Left lung (tissue), 10 donors: ENCODE data around the gene TBCD. TPM values are rescaled to one million over a fixed set of nuclear protein-coding genes. Genes with fewer than 3 reads are reported as not detected.

Experiments used
- ATAC-seq: fragments of 200-7000 bp; cut with Tn5 transposase; one replicate; pipeline ENCODE4 v1.9.1; 2020; ENCODE audit warnings: moderate library complexity
- DNase-seq, 4 donors: peaks; one replicate each; pipeline ENCODE4 v3.0.0-alpha.2; 2013 to 2020
- H3K27ac ChIP-seq, 2 donors: fragments of 200-600 bp; sonication (generic) in 1 of 2; one replicate each; pipeline versions ENCODE4 v1.5.0 to v1.8.0; 2020 to 2021
- H3K27me3 ChIP-seq, 2 donors: fragments of 200-600 bp; sonication (generic) in 1 of 2; one replicate each; pipeline versions ENCODE4 v1.5.0 to v1.8.0; 2020 to 2021
- H3K36me3 ChIP-seq, 2 donors: fragments of 200-600 bp; sonication (generic) in 1 of 2; one replicate each; pipeline versions ENCODE4 v1.5.0 to v1.8.0; 2020 to 2021
- H3K4me1 ChIP-seq, 2 donors: fragments of 200-600 bp; one replicate each; pipeline ENCODE4 v1.8.0; 2021
- H3K4me3 ChIP-seq, 2 donors: fragments of 200-600 bp; sonication (generic) in 1 of 2; one replicate each; pipeline versions ENCODE4 v1.5.0 to v1.8.0; 2020 to 2021; ENCODE audit warnings: mild to moderate bottlenecking in 1 of 2
- H3K9me3 ChIP-seq, 2 donors: fragments of 200-600 bp; sonication (generic) in 1 of 2; one replicate each; pipeline versions ENCODE4 v1.5.0 to v1.8.0; 2020 to 2021
- intact Hi-C, 2 donors: fragments of 100-400 bp; cut with DNase I; formaldehyde crosslinking; loops; one replicate each; pipeline versions ENCODE4 v1.11.2 to v1.14.2; 2022
- polyA plus RNA-seq, 6 donors: library from polyadenylated mRNA; unstranded; fragments of 120-200 nt; gene quantifications; one replicate each; pipeline ENCODE4 v1.2.1, GENCODE V29; 2013; ENCODE audit not compliant: insufficient read length in 6 of 6
- total RNA-seq, 2 donors: library from RNA; stranded (reverse); fragmentation: NEBNext Ultra II Directional; extraction: Animal tissue kit (Norgen Biotek cat#: 25700); gene quantifications; one replicate each; pipeline ENCODE4 v1.2.1, GENCODE V29; 2021
- TF ChIP-seq, protein P1 (sequence below), 2 donors: fragments of 200-600 bp; sonication (generic) in 1 of 2; IDR thresholded peaks; one replicate each; pipeline versions ENCODE4 v1.5.0 to v1.8.0; 2021; ENCODE audit warnings: antibody characterized with exemption in 2 of 2
- donor health status: DM: no; HTN: yes; CAD: no.
- donor health status: DM: no; HTN: no; CAD: no.

The TBCD gene
- total and polyA plus RNA-seq, 8 donors, result 87.2 to 133 (median 104) TPM

GRCh38 chr17:82858376-82859126, 106.7 kb downstream of the TBCD start:
- Histone ChIP-seq H3K27ac (no peak overlapping the region), H3K9me3 (no peaks in the 10 kb centered on the region), H3K4me3 (no peak overlapping the region), H3K27me3 (no peaks in the 10 kb centered on the region), H3K36me3 (peaks cover 0 to 7% of the 10 kb centered on the region in 2 donors), H3K4me1 (peaks cover 12 to 20% of the 10 kb centered on the region in 2 donors)
- intact Hi-C loops, result no loop called here
- DNase-seq (peak in 2 of 4 donors; percentile 67 to 74), ATAC-seq (peak; percentile 62)
- TF ChIP-seq, protein P1, sequence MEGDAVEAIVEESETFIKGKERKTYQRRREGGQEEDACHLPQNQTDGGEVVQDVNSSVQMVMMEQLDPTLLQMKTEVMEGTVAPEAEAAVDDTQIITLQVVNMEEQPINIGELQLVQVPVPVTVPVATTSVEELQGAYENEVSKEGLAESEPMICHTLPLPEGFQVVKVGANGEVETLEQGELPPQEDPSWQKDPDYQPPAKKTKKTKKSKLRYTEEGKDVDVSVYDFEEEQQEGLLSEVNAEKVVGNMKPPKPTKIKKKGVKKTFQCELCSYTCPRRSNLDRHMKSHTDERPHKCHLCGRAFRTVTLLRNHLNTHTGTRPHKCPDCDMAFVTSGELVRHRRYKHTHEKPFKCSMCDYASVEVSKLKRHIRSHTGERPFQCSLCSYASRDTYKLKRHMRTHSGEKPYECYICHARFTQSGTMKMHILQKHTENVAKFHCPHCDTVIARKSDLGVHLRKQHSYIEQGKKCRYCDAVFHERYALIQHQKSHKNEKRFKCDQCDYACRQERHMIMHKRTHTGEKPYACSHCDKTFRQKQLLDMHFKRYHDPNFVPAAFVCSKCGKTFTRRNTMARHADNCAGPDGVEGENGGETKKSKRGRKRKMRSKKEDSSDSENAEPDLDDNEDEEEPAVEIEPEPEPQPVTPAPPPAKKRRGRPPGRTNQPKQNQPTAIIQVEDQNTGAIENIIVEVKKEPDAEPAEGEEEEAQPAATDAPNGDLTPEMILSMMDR (IDR thresholded peaks at IDR 0.05), result no peak

DNA sequence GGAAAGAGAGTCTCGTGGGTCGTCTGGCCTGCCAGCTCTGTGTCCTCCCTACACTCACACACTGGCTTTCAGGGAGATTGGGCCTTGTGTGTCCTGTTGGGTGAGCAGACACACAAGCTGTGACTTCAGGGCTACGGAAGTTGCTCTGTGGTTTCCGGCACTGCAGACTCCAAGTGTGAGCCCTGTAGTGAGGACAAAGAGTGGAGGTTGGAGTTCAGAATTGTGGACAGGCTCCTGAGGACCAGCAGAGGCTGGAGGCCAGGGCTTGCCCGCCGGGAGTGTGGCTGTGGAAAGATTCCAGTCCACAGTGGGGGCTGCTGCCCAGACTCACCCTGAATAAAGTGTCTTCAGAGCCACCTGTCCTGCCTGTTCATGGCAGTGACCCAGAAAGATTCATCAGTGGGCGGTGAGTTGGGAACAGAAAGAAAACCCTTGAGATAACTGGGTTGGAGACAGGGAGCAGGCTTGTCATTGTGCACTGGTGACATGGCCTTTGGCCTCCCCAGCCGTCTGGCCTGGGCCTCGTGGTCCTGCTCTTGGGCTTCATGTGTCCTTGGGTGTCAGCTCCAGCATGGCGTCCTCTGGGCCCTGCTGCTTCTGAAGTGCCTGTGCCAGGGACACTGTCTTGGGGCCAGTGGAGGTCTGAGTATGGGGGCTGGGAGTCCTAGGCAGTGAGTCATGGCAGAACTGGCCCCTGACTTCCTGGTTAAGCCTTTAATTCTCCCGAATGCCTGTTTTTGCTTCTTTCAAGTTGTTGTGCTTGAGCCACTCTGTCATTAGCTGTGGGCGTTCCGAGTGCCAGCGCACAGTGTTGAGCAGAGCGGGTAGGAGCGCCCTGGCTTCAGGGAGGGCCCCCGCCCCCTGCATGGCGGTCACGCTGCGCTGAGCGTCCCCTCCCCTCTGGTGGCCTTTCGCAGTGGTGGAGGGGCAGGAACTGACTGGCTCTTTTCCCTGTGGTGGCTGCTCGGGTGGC, 107.9 kb downstream of the TBCD start:
- H3K36me3 ChIP-seq, result peaks cover 0 to 3% of the 10 kb centered on the region in 2 donors
- intact Hi-C loops, result no loop called here
- no peaks in the 10 kb centered on the region for H3K27me3 ChIP-seq
- peak; percentile 89 for ATAC-seq
- H3K4me3 ChIP-seq, result no peak overlapping the region
- DNase-seq, result peak in 3 of 4 donors; percentile 66 to 86 (median 75)
- no peaks in the 10 kb centered on the region for H3K9me3 ChIP-seq
- TF ChIP-seq, protein P1 (IDR thresholded peaks at IDR 0.05), result no peak
- H3K4me1 ChIP-seq, result peaks cover 12 to 31% of the 10 kb centered on the region in 2 donors
- peak overlapping the region; percentile 69 to 70 for H3K27ac ChIP-seq

GRCh38 chr17:82860606-82861392, 108.9 kb downstream of the TBCD start:
- ATAC-seq (no peak), DNase-seq (peak in 2 of 4 donors; percentile 30 to 67)
- Histone ChIP-seq H3K4me1 (peaks cover 12 to 33% of the 10 kb centered on the region in 2 donors), H3K27me3 (no peaks in the 10 kb centered on the region), H3K4me3 (no peak overlapping the region), H3K36me3 (peaks cover 0 to 3% of the 10 kb centered on the region in 2 donors), H3K9me3 (no peaks in the 10 kb centered on the region), H3K27ac (peak overlapping the region in 1 of 2 donors; percentile 69)
- intact Hi-C loops, result no loop called here
- TF ChIP-seq, protein P1 (IDR thresholded peaks at IDR 0.05), result no peak

- H3K9me3 ChIP-seq, result no peaks in the 10 kb centered on the region
- ATAC-seq (no peak), DNase-seq (peak in 1 of 4 donors; percentile 4)
- H3K36me3 ChIP-seq, result peaks cover 0 to 3% of the 10 kb centered on the region in 2 donors
- H3K27me3 ChIP-seq, result no peaks in the 10 kb centered on the region
- TF ChIP-seq, protein P1 (IDR thresholded peaks at IDR 0.05), result no peak
- H3K4me3 ChIP-seq, result no peak overlapping the region
- peaks cover 12 to 33% of the 10 kb centered on the region in 2 donors for H3K4me1 ChIP-seq
- intact Hi-C loops, result no loop called here
- H3K27ac ChIP-seq, result no peak overlapping the region
These were observed 109.5 kb downstream of the TBCD start for GRCh38 chr17:82861393-82861775.
